ENCODE data around the gene INO80.

DNA sequence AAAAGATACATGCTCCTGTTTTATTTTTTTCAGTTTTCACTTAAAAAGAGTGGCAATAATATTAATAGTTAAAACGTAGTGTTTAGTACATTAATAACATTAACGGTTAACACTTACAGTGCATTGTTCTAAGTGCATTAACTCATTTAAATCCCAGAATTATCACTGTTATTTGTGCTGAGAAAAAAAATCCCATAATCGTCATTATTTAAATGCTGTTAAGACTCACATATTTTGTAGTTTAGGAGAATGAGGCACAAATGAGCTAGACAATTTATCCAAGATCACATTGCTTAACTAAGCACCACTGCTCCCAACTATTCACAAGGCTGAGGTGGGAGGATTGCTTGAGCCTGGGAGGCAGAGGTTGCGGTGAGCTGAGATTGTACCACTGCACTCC, 127.9 kb downstream of the INO80 start:
- TF ChIP-seq, protein P1, sequence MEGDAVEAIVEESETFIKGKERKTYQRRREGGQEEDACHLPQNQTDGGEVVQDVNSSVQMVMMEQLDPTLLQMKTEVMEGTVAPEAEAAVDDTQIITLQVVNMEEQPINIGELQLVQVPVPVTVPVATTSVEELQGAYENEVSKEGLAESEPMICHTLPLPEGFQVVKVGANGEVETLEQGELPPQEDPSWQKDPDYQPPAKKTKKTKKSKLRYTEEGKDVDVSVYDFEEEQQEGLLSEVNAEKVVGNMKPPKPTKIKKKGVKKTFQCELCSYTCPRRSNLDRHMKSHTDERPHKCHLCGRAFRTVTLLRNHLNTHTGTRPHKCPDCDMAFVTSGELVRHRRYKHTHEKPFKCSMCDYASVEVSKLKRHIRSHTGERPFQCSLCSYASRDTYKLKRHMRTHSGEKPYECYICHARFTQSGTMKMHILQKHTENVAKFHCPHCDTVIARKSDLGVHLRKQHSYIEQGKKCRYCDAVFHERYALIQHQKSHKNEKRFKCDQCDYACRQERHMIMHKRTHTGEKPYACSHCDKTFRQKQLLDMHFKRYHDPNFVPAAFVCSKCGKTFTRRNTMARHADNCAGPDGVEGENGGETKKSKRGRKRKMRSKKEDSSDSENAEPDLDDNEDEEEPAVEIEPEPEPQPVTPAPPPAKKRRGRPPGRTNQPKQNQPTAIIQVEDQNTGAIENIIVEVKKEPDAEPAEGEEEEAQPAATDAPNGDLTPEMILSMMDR (IDR thresholded peaks at IDR 0.05; ENCODE audit: low read depth, low read length) = no peak
- no peak for TF ChIP-seq EZH2phosphoT487 (IDR thresholded peaks at IDR 0.05; ENCODE audit: low read depth)
